GM21737 (cell line): ENCODE measurements around the gene RGS9BP.
"Not testable (repeated sequence)": the region's sequence is repeated elsewhere in the genome, so short reads cannot be mapped to it uniquely, and the experiment has no call there.

ENCODE experiments used
- ATAC-seq: cut with Tn5 transposase; IDR thresholded peaks from one replicate; pipeline ENCODE4 v1.9.1; 2021; ENCODE audit warnings: mild to moderate bottlenecking, moderate library complexity; ENCODE audit not compliant: unreplicated experiment

RGS9BP gene, protein sequence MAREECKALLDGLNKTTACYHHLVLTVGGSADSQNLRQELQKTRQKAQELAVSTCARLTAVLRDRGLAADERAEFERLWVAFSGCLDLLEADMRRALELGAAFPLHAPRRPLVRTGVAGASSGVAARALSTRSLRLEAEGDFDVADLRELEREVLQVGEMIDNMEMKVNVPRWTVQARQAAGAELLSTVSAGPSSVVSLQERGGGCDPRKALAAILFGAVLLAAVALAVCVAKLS

GRCh38 chr19:32675720-32676185 lies at the start of gene RGS9BP:
Gene RGS9BP (plus strand): TSS chr19:32675848. CDS start chr19:32676264, 416 bp downstream.
- no peak for ATAC-seq

DNA sequence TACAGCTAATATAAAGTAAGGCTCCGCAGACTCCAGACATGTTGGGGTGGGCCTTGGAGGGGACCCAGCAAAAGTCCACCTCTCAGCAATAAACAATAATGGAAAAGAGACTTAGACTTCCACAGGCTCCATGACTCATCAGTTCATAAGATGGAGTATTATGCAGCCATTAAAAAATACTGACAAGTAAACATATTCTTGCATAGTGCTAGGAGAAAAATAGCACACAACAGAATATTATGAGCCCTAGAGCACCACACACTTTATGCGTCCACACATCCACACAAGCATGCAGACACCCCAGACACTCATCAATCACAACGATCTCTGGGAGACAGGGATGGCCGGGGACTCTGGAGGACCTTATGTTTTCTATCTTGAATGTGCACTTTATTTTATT lies 48.7 kb upstream of the RGS9BP start:
- no peak for ATAC-seq

- ATAC-seq: no peak
These were observed 47.9 kb upstream of the RGS9BP start for GRCh38 chr19:32627714-32628270.

DNA sequence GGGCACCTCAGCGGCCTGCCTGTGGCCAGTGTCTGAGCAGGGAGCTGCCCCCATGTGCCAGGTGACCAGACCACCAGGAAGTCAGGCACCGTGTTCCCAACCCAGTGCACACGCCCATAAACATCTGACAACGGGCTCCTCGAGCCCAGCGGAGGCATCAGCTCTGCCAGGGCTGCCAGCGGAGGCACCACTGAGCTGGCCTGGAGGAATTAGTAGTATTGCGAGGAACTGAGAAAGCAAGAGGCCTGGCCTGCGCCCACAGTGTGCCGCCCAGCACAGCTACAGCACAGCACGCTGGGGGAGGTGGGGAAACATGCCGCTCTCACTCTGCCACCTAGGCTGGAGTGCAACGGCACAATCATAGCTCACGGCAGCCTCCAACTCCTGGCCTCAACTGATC lies 45.3 kb upstream of the RGS9BP start:
- no peak for ATAC-seq

DNA sequence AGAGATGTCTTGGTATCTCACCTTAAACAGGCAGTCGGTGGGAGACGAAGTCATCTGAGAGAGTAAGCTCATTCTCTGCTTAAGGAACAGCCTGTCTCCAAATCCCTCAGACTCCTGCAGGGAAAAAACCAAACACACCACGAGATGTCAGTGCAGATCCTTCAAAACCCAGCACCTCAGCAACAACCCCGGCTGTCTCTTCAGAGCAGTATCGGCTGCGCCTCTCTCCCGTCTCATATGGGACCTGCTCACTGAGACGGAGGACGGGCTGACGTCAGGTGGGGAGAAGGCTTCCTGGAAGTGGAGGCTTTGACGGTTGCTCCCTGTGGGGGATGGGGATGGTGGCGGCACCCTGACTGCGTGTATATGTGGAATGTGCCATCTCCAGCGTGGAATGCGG lies 44.3 kb upstream of the RGS9BP start:
- no peak for ATAC-seq

GRCh38 chr19:32637480-32637879 lies 38.2 kb upstream of the RGS9BP start:
- ATAC-seq: no peak

DNA sequence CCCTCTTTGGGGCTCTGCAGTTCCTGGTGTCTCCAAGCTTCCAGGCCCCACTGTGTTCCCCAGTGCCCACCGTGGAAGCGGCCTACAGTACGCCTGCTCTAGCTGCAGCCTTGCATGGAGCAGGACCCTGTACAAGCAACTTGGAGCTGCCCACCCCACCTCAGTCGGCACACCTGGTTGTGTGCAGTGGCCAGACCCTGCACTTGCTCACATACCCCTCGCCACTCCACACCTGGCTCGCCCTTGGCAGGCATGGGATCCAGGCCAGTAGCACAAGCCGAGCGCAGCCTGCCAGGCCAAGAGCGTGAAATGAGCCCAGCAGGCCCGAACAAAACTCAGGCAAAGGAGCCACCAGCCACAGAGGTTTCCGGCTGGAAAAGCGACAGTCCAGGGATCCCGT lies 37.0 kb upstream of the RGS9BP start:
- no peak for ATAC-seq

DNA sequence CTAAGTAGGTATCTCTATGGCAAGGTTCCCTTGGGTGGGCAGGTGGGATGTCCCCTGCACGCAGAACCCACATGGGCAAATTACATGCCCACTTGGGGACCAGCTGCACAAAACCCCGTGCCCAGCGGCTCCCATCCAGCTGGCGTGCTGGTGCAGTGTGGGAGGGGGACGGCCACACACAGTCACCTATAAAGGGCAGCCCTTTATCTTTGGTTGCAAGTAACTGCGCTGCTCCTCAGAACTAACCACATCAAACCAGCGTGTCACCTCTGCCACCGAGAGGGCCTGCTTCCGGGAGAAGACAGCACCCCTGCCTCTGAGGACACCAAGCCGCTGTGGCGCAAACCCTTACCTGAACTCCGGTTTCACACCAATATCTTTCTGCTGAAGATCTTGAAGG lies 32.9 kb upstream of the RGS9BP start:
- no peak for ATAC-seq

GRCh38 chr19:32646556-32646955 lies 29.1 kb upstream of the RGS9BP start:
- ATAC-seq: no peak

- no peak for ATAC-seq
These were observed 28.3 kb upstream of the RGS9BP start for GRCh38 chr19:32647361-32647760.

DNA sequence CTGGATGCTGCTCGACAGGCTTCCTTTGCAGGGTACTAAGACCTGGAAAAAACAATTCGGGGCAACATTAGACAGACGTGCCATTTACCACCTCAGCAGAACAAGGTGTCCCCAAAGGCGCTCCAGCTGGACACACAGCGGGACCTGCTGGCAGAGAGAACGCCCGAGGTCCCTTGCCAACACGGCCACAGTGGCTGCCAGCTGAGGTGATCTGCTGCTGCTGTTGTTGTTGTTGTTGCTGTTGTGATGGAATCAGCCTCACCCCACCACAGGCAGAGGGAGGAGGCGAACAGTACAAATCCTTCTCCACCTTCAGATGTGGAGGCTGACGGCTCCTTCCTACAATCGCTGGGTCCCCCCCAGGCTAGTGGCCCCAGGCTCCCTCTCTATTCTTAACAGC lies 25.9 kb upstream of the RGS9BP start:
- ATAC-seq: no peak

GRCh38 chr19:32650671-32651070 lies 25.0 kb upstream of the RGS9BP start:
- ATAC-seq: no peak

- ATAC-seq: no peak
These were observed 23.9 kb upstream of the RGS9BP start for GRCh38 chr19:32651729-32652140.

GRCh38 chr19:32652331-32652730 lies 23.3 kb upstream of the RGS9BP start:
- ATAC-seq: not testable (repeated sequence)

- no peak for ATAC-seq
These were observed 22.6 kb upstream of the RGS9BP start for GRCh38 chr19:32652894-32653598.

DNA sequence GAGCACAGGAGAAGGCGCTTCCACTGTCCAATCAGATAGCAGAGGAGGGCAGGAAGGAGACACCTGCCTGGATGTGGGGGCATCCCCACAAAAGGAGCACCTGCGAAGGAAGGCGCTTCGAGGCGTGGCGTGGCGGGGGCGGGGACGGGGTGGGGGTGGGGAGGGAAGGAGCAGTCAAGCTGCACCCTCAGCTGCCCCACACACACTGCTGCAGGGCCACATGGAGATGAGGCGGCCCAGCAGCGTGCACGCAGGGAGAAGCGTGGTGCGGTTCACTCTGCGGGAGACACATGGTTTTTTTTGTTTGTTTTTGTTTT lies 22.1 kb upstream of the RGS9BP start:
- ATAC-seq: no peak

DNA sequence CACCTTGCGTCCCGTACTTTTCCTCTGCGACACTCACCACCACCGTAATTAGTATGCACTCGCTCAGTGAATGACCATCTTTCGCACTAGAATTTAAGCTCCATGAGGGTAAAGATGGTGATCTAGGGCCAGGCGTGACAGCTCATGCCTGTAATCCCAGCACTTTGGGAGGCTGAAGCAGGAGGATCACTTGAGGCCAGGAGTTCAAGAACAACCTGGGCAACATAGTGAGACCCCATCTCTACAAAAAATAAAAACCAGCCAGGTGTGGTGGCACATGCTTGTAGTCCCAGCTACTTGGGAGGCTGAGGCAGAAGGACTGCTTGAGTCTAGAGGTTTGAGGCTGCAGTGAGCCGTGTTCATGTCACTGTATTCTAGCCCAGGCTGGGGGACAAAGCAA lies 19.3 kb upstream of the RGS9BP start:
- ATAC-seq: not testable (repeated sequence)

DNA sequence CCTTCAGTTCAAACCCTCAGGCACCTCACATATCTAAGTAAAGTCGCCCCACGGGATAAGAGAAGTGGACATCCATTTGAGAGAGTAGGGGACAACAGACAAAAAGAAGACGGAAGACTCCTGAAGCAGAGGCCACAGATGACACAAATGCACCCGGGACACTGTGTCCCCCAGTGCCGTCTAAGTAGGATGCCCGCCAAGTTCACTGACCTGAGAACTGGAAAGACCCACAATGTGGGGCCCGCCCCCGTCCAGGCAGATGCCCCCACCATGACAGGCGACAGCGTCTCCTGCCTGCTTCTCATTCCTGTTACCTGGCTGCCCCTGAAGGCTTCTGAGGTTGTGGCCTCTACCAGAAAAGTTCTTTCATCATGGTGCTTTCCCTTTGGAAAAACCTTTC lies 17.6 kb upstream of the RGS9BP start:
- ATAC-seq: no peak

DNA sequence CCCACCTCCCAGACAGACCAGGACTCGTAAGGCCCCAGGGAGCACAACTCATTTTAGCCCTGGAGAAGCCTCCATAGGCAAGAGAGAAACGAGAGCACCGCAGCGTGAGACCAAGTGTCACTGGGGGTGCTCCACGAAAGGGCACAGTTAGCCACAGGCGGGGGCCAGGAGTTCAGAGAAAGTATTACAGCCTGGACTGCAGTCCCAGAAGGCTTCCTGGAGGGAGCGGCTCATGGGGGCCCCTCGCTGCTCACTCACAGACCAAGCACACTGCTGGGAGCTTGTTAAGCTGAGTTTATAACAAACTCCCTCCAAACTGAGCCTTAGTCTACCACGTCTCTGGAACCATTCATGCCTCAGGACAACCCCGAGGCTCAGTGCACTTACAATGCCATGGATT lies 17.1 kb upstream of the RGS9BP start:
- ATAC-seq: no peak

GRCh38 chr19:32661318-32661717 lies 14.3 kb upstream of the RGS9BP start:
- ATAC-seq: no peak

DNA sequence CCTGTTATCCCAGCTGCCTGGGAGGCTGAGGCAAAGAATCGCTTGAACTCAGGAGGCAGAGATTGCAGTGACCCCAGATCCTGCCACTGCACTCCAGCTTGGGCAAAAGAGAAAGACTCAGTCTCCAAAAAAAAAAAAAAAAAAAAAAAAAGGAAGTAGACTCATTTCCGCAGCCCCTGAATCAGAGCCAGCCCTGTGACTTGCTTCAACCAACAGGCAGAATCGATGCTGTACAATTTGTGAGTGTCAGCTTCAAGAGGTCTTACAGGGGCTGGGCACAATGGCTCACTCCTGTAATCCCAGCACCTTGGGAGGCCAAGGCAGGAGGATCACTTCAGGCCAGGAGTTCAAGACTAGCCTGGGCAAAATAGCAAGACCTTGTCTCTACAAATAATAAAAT lies 13.5 kb upstream of the RGS9BP start:
- no peak for ATAC-seq

DNA sequence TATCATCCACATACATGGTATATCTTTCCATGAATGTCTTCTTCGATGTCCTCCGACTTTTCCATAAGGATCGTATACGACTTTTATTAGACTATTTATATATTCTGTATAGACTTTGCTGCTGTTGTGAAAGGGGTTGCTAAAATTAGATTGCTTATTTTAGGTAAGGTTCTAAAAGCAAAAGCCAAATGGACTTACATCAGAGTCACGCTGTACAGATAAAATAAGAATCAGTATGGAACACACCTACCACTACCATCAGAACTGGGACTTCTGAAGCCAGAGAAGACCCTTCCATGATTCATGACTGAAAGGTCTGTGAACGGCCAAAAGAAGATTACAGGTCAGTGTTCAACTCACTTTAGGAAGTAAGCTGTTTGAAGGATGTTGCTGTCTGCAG lies 9.6 kb upstream of the RGS9BP start:
- ATAC-seq: no peak
